Suprapubic skin (tissue), 4 donors: ENCODE measurements around the gene SPEG. TPM values are rescaled to one million over a fixed set of nuclear protein-coding genes. Genes with fewer than 3 reads are reported as not detected.

ENCODE experiments used
- DNase-seq, 2 donors: peaks; one replicate each; pipeline ENCODE4 v3.0.0-alpha.2; 2019; ENCODE audit warnings: low spot score in 2 of 2
- H3K27ac ChIP-seq: fragments of 200-600 bp; sonication (generic); one replicate; pipeline ENCODE4 v1.5.1; 2019
- H3K27me3 ChIP-seq: fragments of 200-600 bp; sonication (generic); one replicate; pipeline ENCODE4 v1.5.1; 2019
- H3K36me3 ChIP-seq: fragments of 200-600 bp; sonication (generic); one replicate; pipeline ENCODE4 v1.5.1; 2019
- H3K4me1 ChIP-seq: fragments of 200-600 bp; sonication (generic); one replicate; pipeline ENCODE4 v1.5.1; 2019
- H3K4me3 ChIP-seq: fragments of 200-600 bp; sonication (generic); one replicate; pipeline ENCODE4 v1.5.1; 2019; ENCODE audit warnings: mild to moderate bottlenecking
- H3K9me3 ChIP-seq: fragments of 200-600 bp; sonication (generic); one replicate; pipeline ENCODE4 v1.5.1; 2019
- EP300 ChIP-seq: sonication (generic); formaldehyde crosslinking; IDR thresholded peaks from one replicate; pipeline ENCODE4 v1.6.1; 2017; ENCODE audit warnings: antibody characterized with exemption
- POLR2A ChIP-seq, 2 donors: fragments of 450-650 bp; IDR thresholded peaks; one replicate each; pipeline ENCODE4 v1.6.1; 2017; ENCODE audit warnings: antibody characterized with exemption in 2 of 2, mild to moderate bottlenecking in 2 of 2, moderate library complexity in 2 of 2
- POLR2AphosphoS5 ChIP-seq, 3 donors: sonication (generic); formaldehyde crosslinking; IDR thresholded peaks; one replicate each; pipeline ENCODE4 v1.6.1; 2017; ENCODE audit warnings: antibody characterized with exemption in 3 of 3
- WGBS: methylation state at CpG from one replicate; pipeline ENCODE4 v1.1.5; 2018; 5-methylcytosine and 5-hydroxymethylcytosine counted together
- total RNA-seq, 4 donors: library from RNA; depleted of rRNA; stranded (reverse); fragments of >200 nt; gene quantifications; one replicate each; pipeline ENCODE4 v1.1.0, GENCODE V29; 2016
- TF ChIP-seq, protein P1 (sequence below), 2 donors: fragments of 200-600 bp in 1 of 2; fragments of 450-650 bp in 1 of 2; sonication (generic) in 1 of 2; IDR thresholded peaks; one replicate each; pipeline ENCODE4 v1.5.1; 2016 to 2019; ENCODE audit warnings: antibody characterized with exemption in 2 of 2, mild to moderate bottlenecking in 1 of 2, moderate library complexity in 1 of 2

SPEG gene
- total RNA-seq, 4 donors from 2014 or later, result 6.5 to 17.2 (median 6.7) TPM

DNA sequence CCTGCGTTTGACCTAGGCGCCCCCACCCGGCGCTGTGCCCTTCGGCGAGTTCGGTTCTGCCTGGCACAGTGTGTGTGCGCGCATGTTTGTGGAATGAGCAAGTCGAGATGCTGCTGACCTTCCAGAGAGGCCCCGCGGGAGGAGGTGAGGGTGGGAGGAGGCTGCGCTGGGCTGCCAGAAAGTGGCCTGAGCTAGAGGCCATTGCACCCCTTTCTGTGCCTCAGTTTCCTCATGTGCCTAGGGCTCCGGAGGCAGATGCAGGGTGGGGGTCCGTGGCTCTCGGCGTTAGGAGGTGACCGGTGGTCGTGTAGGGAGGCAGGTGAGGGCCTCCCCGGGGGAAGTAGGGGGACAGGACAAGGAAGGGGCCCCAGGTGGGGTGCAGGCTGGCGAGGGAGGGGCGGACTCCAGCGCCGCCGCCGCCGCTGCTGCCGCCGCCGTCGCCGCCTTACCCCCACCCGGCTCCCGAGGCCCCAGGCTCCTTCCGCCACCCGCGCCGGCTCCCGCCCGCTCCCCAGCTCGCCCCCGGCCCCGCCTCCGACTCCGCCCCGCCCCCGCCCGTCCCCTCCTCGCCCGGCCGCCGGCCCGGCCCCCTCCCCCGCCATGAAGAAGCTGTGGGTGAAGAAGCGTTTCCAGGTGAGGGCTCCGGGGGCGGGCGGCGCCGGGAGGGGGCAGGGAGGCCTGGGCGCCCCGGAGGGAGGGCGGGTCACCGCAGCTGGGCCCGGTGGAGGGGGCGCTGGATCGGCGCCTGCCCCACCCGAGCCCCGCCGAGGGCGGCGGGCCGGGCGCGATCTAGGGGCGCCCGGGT lies 7.0 kb downstream of the SPEG start:
- H3K27ac ChIP-seq, result peak overlapping the region; percentile 40
- TF ChIP-seq EP300 (no peak), POLR2AphosphoS5 (IDR thresholded peaks at IDR 0.05) (no peak), POLR2A (IDR thresholded peaks at IDR 0.05) (no peak)
- TF ChIP-seq, protein P1, sequence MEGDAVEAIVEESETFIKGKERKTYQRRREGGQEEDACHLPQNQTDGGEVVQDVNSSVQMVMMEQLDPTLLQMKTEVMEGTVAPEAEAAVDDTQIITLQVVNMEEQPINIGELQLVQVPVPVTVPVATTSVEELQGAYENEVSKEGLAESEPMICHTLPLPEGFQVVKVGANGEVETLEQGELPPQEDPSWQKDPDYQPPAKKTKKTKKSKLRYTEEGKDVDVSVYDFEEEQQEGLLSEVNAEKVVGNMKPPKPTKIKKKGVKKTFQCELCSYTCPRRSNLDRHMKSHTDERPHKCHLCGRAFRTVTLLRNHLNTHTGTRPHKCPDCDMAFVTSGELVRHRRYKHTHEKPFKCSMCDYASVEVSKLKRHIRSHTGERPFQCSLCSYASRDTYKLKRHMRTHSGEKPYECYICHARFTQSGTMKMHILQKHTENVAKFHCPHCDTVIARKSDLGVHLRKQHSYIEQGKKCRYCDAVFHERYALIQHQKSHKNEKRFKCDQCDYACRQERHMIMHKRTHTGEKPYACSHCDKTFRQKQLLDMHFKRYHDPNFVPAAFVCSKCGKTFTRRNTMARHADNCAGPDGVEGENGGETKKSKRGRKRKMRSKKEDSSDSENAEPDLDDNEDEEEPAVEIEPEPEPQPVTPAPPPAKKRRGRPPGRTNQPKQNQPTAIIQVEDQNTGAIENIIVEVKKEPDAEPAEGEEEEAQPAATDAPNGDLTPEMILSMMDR (IDR thresholded peaks at IDR 0.05), result no peak
- H3K27me3 ChIP-seq, result peaks cover 45% of the 10 kb centered on the region
- H3K9me3 ChIP-seq, result no peaks in the 10 kb centered on the region
- peaks cover 15% of the 10 kb centered on the region for H3K4me1 ChIP-seq
- peak in 1 of 2 donors; percentile 57 for DNase-seq
- H3K4me3 ChIP-seq, result peak overlapping the region; percentile 67
- no peaks in the 10 kb centered on the region for H3K36me3 ChIP-seq
- 7% methylated on average over 12 of the region's 78 CpGs for WGBS

DNA sequence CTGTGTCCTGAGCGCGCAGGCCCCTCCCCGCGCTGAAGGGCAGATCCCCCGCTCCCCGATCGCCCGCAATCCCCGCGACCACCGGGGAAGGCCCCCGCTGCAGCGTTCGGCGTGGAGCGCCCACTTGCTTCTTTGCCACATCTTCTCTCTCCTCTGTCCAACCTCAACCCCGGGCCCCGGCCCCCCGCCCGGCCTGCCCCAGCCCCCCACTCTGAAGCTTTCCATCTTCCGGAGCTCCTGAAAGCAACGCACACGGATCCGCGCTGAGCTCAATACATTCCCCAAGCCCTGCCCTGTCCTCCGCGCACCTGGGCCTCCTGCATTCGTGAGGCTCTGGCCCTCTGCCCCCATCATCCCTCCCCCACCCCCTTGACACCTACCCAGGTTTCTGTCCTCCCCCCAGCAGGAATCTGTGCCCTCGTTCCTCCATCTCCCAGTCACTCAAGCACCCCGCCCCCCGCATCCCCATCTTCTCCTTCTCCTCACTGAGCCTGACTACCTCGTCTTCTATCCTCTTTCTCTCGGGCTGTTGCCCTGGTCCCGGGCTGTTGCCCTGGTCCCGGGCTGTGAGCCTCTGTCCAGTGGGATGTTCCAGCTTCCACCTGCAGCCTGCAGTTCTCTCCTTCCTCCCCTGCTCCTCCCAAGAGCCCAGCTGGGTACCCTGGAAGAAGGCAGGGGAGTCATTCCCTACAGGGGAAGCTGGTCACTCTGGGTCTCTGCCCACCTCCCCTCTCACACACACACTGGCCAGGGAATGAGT lies 7.8 kb downstream of the SPEG start:
- H3K27me3 ChIP-seq, result peaks cover 43% of the 10 kb centered on the region
- WGBS, result 9% methylated on average over 31 of the region's 35 CpGs
- H3K27ac ChIP-seq, result peak overlapping the region; percentile 40

GRCh38 chr2:219443016-219443696 lies 8.5 kb downstream of the SPEG start:
- Histone ChIP-seq H3K27ac (peak overlapping the region; percentile 21), H3K4me1 (peaks cover 15% of the 10 kb centered on the region), H3K4me3 (peak overlapping the region; percentile 67), H3K36me3 (no peaks in the 10 kb centered on the region), H3K27me3 (peaks cover 48% of the 10 kb centered on the region), H3K9me3 (no peaks in the 10 kb centered on the region)
- TF ChIP-seq EP300 (no peak), POLR2AphosphoS5 (IDR thresholded peaks at IDR 0.05) (no peak), POLR2A (IDR thresholded peaks at IDR 0.05) (no peak)
- TF ChIP-seq, protein P1 (IDR thresholded peaks at IDR 0.05), result no peak
- WGBS, result 91% methylated on average over 11 of the region's 12 CpGs
- peak in 1 of 2 donors; percentile 54 for DNase-seq

More for the DNA sequence above, 7.8 kb downstream of the SPEG start:
- TF ChIP-seq, protein P1 (IDR thresholded peaks at IDR 0.05), result no peak
- TF ChIP-seq EP300 (no peak), POLR2A (IDR thresholded peaks at IDR 0.05) (no peak), POLR2AphosphoS5 (IDR thresholded peaks at IDR 0.05) (no peak)
- Histone ChIP-seq H3K36me3 (no peaks in the 10 kb centered on the region), H3K4me1 (peaks cover 15% of the 10 kb centered on the region), H3K4me3 (peak overlapping the region; percentile 67), H3K9me3 (no peaks in the 10 kb centered on the region)
- DNase-seq, result peak in 1 of 2 donors; percentile 46

DNA sequence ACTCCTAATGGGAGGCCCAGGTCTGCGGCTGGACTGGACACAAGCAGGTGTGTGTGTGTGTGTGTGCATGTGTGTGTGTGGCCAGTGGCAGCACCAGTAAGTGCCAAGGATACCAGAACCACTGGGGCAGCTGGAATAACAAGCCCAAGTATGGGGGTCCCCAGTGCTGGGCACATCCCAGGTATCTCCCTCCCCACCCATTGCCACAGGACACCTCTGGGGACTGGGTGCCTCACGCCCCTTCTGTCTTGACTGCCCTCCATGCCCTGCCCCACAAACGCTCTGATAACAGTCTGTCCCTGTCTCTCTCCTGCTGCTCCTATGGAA lies 9.0 kb downstream of the SPEG start:
- TF ChIP-seq EP300, result no peak
- TF ChIP-seq, protein P1 (IDR thresholded peaks at IDR 0.05), result no peak
- H3K36me3 ChIP-seq, result no peaks in the 10 kb centered on the region
- peaks cover 15% of the 10 kb centered on the region for H3K4me1 ChIP-seq
- H3K27ac ChIP-seq, result no peak overlapping the region
- H3K27me3 ChIP-seq, result peaks cover 53% of the 10 kb centered on the region
- no peaks in the 10 kb centered on the region for H3K9me3 ChIP-seq
- WGBS, result 96% methylated on average over 2 of the region's 3 CpGs
- DNase-seq, result no peak
- H3K4me3 ChIP-seq, result no peak overlapping the region
